ENCODE measurements around the gene TSHZ2. TPM values are rescaled to one million over a fixed set of nuclear protein-coding genes. Genes with fewer than 3 reads are reported as not detected.
A peak's percentile ranks its signal among the peaks of the same experiment; 100 is the strongest.

TSHZ2 gene
- total RNA-seq, 4 donors from 2014 or later = 1.0 to 3.5 (median 2.8) TPM

- H3K27ac ChIP-seq = peak overlapping the region in 3 of 4 donors; percentile 11 to 44 (median 21)
- in situ Hi-C loops (cut with MboI; ENCODE audit: low sequenced_read_pairs in 4 of 4) = no loop called here
These were observed 59.9 kb downstream of the TSHZ2 start for GRCh38 chr20:53032046-53032445.

GRCh38 chr20:53032478-53032932 lies 60.3 kb downstream of the TSHZ2 start:
- no peak for TF ChIP-seq CTCF (IDR thresholded peaks at IDR 0.05 in 4 of 5, conservative IDR thresholded peaks at IDR 0.05 in 1 of 5)
- no peak for TF ChIP-seq POLR2A (IDR thresholded peaks at IDR 0.05)
- Histone ChIP-seq H3K9me3 (no peaks in the 10 kb centered on the region), H3K36me3 (no peaks in the 10 kb centered on the region), H3K27ac (peak overlapping the region in 3 of 4 donors; percentile 11 to 44 (median 21)), H3K27me3 (no peaks in the 10 kb centered on the region), H3K4me3 (no peak overlapping the region), H3K4me1 (no peaks in the 10 kb centered on the region)
- peak; percentile 18 to 48 for DNase-seq
- intact Hi-C loops (cut with DNase I; ENCODE audit: low total_unique reads) = loop anchor here (10.0 kb wide), 1 partner anchor 58 kb away; the partner anchor contains the start of gene TSHZ2
- in situ Hi-C loops (cut with MboI; ENCODE audit: low sequenced_read_pairs in 4 of 4) = no loop called here
- peak; percentile 78 to 89 for ATAC-seq

More at GRCh38 chr20:53032046-53032445, 59.9 kb downstream of the TSHZ2 start:
- no peak for TF ChIP-seq CTCF (IDR thresholded peaks at IDR 0.05 in 4 of 5, conservative IDR thresholded peaks at IDR 0.05 in 1 of 5)
- no peak for TF ChIP-seq POLR2A (IDR thresholded peaks at IDR 0.05)
- Histone ChIP-seq H3K4me3 (no peak overlapping the region), H3K36me3 (no peaks in the 10 kb centered on the region), H3K27me3 (no peaks in the 10 kb centered on the region), H3K4me1 (no peaks in the 10 kb centered on the region), H3K9me3 (no peaks in the 10 kb centered on the region)
- no peak for ATAC-seq
- intact Hi-C loops (cut with DNase I; ENCODE audit: low total_unique reads) = loop anchor here (10.0 kb wide), 1 partner anchor 57 kb away; the partner anchor contains the start of gene TSHZ2
- no peak for DNase-seq

- ATAC-seq = no peak
- H3K4me3 ChIP-seq = no peak overlapping the region
- intact Hi-C loops (cut with DNase I; ENCODE audit: low total_unique reads) (loop anchor here (10.0 kb wide), 1 partner anchor 58 kb away; the partner anchor contains the start of gene TSHZ2), in situ Hi-C loops (cut with MboI; ENCODE audit: low sequenced_read_pairs in 4 of 4) (no loop called here)
- TF ChIP-seq CTCF (IDR thresholded peaks at IDR 0.05 in 4 of 5, conservative IDR thresholded peaks at IDR 0.05 in 1 of 5) (no peak), POLR2A (IDR thresholded peaks at IDR 0.05) (no peak)
- H3K27ac ChIP-seq = no peak overlapping the region
- H3K36me3 ChIP-seq = no peaks in the 10 kb centered on the region
- no peaks in the 10 kb centered on the region for H3K9me3 ChIP-seq
- H3K27me3 ChIP-seq = no peaks in the 10 kb centered on the region
- no peak for DNase-seq
- no peaks in the 10 kb centered on the region for H3K4me1 ChIP-seq
These were observed 61.0 kb downstream of the TSHZ2 start for GRCh38 chr20:53033176-53033575.

GRCh38 chr20:53034899-53035298 lies 62.7 kb downstream of the TSHZ2 start:
- TF ChIP-seq CTCF (IDR thresholded peaks at IDR 0.05 in 4 of 5, conservative IDR thresholded peaks at IDR 0.05 in 1 of 5) (no peak), POLR2A (IDR thresholded peaks at IDR 0.05) (no peak)
- Histone ChIP-seq H3K36me3 (no peaks in the 10 kb centered on the region), H3K4me1 (no peaks in the 10 kb centered on the region), H3K4me3 (no peak overlapping the region), H3K27me3 (no peaks in the 10 kb centered on the region), H3K27ac (no peak overlapping the region), H3K9me3 (no peaks in the 10 kb centered on the region)
- ATAC-seq (no peak), DNase-seq (no peak)
- in situ Hi-C loops (cut with MboI; ENCODE audit: low sequenced_read_pairs in 4 of 4) = no loop called here
- intact Hi-C loops (cut with DNase I; ENCODE audit: low total_unique reads) = loop anchor here (10.0 kb wide), 1 partner anchor 60 kb away; the partner anchor contains the start of gene TSHZ2
